Sigmoid colon (tissue), 7 donors: ENCODE results near the gene ARHGAP6. TPM values are rescaled to one million over a fixed set of nuclear protein-coding genes. Genes with fewer than 3 reads are reported as not detected.
A peak's percentile ranks its signal among the peaks of the same experiment; 100 is the strongest.
"Not testable (repeated sequence)": the region's sequence is repeated elsewhere in the genome, so short reads cannot be mapped to it uniquely, and the experiment has no call there.

Experiments used
- DNase-seq: peaks from one replicate; pipeline ENCODE4 v3.0.0-alpha.2; 2019
- H3K27ac ChIP-seq, 4 donors: fragments of 200-600 bp; sonication (generic); one replicate each; pipeline ENCODE4 v1.5.1; 2016 to 2019; ENCODE audit warnings: mild to moderate bottlenecking in 1 of 4
- H3K27me3 ChIP-seq, 3 donors: fragments of 200-600 bp; sonication (generic); one replicate each; pipeline ENCODE4 v1.5.1; 2019; ENCODE audit warnings: mild to moderate bottlenecking in 1 of 3
- H3K36me3 ChIP-seq, 4 donors: fragments of 200-600 bp; sonication (generic); one replicate each; pipeline ENCODE4 v1.5.1; 2016 to 2019
- H3K4me1 ChIP-seq, 4 donors: fragments of 200-600 bp; sonication (generic); one replicate each; pipeline ENCODE4 v1.5.1; 2017 to 2019
- H3K4me3 ChIP-seq, 4 donors: fragments of 200-600 bp; sonication (generic); one replicate each; pipeline ENCODE4 v1.5.1; 2017 to 2019; ENCODE audit warnings: mild to moderate bottlenecking in 2 of 4, moderate library complexity in 1 of 4
- H3K9me3 ChIP-seq, 4 donors: fragments of 200-600 bp in 3 of 4; sonication (generic) in 3 of 4; one replicate each; pipeline versions ENCODE4 v1.5.1 to v1.6.1; 2013 to 2019
- EP300 ChIP-seq, 4 donors: sonication (generic); formaldehyde crosslinking; IDR thresholded peaks; one replicate each; pipeline ENCODE4 v1.6.1; 2017; ENCODE audit warnings: antibody characterized with exemption in 4 of 4
- POLR2A ChIP-seq, 2 donors: fragments of 450-650 bp; IDR thresholded peaks; one replicate each; pipeline ENCODE4 v1.6.1; 2016; ENCODE audit warnings: antibody characterized with exemption in 2 of 2, mild to moderate bottlenecking in 2 of 2, moderate library complexity in 2 of 2
- POLR2AphosphoS5 ChIP-seq, 4 donors: sonication (generic); formaldehyde crosslinking; IDR thresholded peaks; one replicate each; pipeline ENCODE4 v1.6.1; 2017; ENCODE audit warnings: antibody characterized with exemption in 4 of 4
- WGBS, 2 donors: extraction: QIAGEN DNeasy Blood & Tissue Kit; methylation state at CpG; one replicate each; pipeline ENCODE4 v1.1.7; 2013; 5-methylcytosine and 5-hydroxymethylcytosine counted together
- intact Hi-C: fragments of 100-400 bp; cut with DNase I; formaldehyde crosslinking; loops from one replicate; pipeline ENCODE4 v1.15.1; 2023
- polyA plus RNA-seq, 3 donors: library from polyadenylated mRNA; stranded (reverse); fragments of 200-250 nt; gene quantifications; one replicate each; pipeline ENCODE4 v1.2.3, GENCODE V29; 2013
- total RNA-seq, 4 donors: library from RNA; depleted of rRNA; stranded (reverse); fragments of >200 nt; gene quantifications; one replicate each; pipeline ENCODE4 v1.1.0, GENCODE V29; 2016
- TF ChIP-seq, protein P1 (sequence below), 4 experiments: fragments of 450-650 bp in 3 of 4; fragments of 200-600 bp in 1 of 4; IDR thresholded peaks; one replicate each; pipeline ENCODE4 v1.5.1; 2016 to 2019; ENCODE audit warnings: antibody characterized with exemption in 4 of 4, mild to moderate bottlenecking in 3 of 4, moderate library complexity in 2 of 4
- donor health status: healthy with polysubstance abuse.
- donor health status: Bipolar disorder and iron deficiency.
- donor health status: healthy.

ARHGAP6 gene
- total and polyA plus RNA-seq, 7 donors = 1.4 to 47.6 (median 36.2) TPM

DNA sequence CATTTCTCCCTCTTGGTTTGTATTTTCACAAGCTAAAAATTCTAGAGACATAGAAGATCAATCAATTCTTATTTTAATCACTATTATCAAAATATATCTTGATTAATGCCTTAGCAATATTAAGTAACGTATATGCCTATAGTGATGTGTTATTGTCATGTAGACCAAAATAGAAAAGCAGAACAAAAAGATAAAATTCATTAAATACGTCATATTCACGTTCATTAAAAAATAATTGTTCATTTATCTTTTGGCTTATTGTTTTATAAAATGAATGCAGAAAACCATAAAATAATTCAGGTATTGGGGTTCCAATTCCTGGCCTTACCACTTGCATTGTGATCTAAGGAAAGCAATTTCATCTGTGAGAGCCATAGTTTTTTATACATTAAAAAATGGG, 300.3 kb downstream of the ARHGAP6 start:
- no peak overlapping the region for H3K27ac ChIP-seq
- WGBS, 2 donors = 93 to 98% methylated on average over 3 of the region's 3 CpGs
- no peaks in the 10 kb centered on the region for H3K9me3 ChIP-seq
- no peaks in the 10 kb centered on the region for H3K36me3 ChIP-seq
- no peaks in the 10 kb centered on the region for H3K4me1 ChIP-seq
- TF ChIP-seq POLR2A (IDR thresholded peaks at IDR 0.05) = no peak
- TF ChIP-seq POLR2AphosphoS5 (IDR thresholded peaks at IDR 0.05) = no peak
- TF ChIP-seq EP300 (IDR thresholded peaks at IDR 0.05) = no peak
- TF ChIP-seq, protein P1, sequence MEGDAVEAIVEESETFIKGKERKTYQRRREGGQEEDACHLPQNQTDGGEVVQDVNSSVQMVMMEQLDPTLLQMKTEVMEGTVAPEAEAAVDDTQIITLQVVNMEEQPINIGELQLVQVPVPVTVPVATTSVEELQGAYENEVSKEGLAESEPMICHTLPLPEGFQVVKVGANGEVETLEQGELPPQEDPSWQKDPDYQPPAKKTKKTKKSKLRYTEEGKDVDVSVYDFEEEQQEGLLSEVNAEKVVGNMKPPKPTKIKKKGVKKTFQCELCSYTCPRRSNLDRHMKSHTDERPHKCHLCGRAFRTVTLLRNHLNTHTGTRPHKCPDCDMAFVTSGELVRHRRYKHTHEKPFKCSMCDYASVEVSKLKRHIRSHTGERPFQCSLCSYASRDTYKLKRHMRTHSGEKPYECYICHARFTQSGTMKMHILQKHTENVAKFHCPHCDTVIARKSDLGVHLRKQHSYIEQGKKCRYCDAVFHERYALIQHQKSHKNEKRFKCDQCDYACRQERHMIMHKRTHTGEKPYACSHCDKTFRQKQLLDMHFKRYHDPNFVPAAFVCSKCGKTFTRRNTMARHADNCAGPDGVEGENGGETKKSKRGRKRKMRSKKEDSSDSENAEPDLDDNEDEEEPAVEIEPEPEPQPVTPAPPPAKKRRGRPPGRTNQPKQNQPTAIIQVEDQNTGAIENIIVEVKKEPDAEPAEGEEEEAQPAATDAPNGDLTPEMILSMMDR (IDR thresholded peaks at IDR 0.05) = no peak
- H3K27me3 ChIP-seq = no peaks in the 10 kb centered on the region
- no peak for DNase-seq
- intact Hi-C loops = no loop called here
- H3K4me3 ChIP-seq = no peak overlapping the region

DNA sequence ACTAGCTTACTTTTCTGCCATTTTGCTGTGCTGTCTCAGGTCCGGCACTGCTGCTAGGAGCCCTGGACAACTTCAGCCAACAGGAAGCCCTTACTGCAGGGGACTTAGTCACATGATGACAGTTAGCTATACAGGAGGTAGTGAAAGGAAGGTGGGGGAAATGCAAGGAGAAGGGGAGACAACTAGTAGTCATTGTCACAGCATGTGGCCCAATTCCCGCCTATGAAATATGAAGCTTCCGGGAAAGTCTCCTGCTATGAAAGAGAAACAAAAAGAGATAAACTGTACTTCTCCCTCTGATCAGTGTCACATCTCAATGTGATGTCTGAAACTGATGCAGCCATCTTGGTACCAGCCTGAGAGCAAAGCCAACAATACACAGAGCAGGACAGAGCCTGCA, 300.9 kb downstream of the ARHGAP6 start:
- no peak for DNase-seq
- Histone ChIP-seq H3K4me1 (no peaks in the 10 kb centered on the region), H3K9me3 (no peaks in the 10 kb centered on the region), H3K27me3 (no peaks in the 10 kb centered on the region), H3K36me3 (no peaks in the 10 kb centered on the region), H3K27ac (no peak overlapping the region), H3K4me3 (no peak overlapping the region)
- intact Hi-C loops = no loop called here
- TF ChIP-seq EP300 (IDR thresholded peaks at IDR 0.05) (no peak), POLR2A (IDR thresholded peaks at IDR 0.05) (no peak), POLR2AphosphoS5 (IDR thresholded peaks at IDR 0.05) (no peak)
- TF ChIP-seq, protein P1 (IDR thresholded peaks at IDR 0.05) = no peak
- WGBS, 2 donors = 93 to 95% methylated on average over 3 of the region's 3 CpGs

GRCh38 chrX:11363825-11364224, 301.9 kb downstream of the ARHGAP6 start:
- H3K9me3 ChIP-seq, H3K27ac ChIP-seq, H3K4me3 ChIP-seq, H3K36me3 ChIP-seq, H3K4me1 ChIP-seq, intact Hi-C loops, H3K27me3 ChIP-seq, DNase-seq: not testable (repeated sequence)
- 94 to 97% methylated on average over 1 of the region's 1 CpG for WGBS, 2 donors

- no peak overlapping the region for H3K4me3 ChIP-seq
- 61 to 75% methylated on average over 4 of the region's 4 CpGs for WGBS, 2 donors
- intact Hi-C loops = no loop called here
- peak in 1 of 4 donors; percentile 27 for TF ChIP-seq POLR2AphosphoS5 (IDR thresholded peaks at IDR 0.05)
- TF ChIP-seq, protein P1 (IDR thresholded peaks at IDR 0.05) = no peak
- no peaks in the 10 kb centered on the region for H3K36me3 ChIP-seq
- H3K9me3 ChIP-seq = no peaks in the 10 kb centered on the region
- H3K27ac ChIP-seq = peak overlapping the region in 1 of 4 donors; percentile 16
- no peaks in the 10 kb centered on the region for H3K4me1 ChIP-seq
- no peaks in the 10 kb centered on the region for H3K27me3 ChIP-seq
- DNase-seq = no peak
These were observed 302.6 kb downstream of the ARHGAP6 start for GRCh38 chrX:11363069-11363594.

DNA sequence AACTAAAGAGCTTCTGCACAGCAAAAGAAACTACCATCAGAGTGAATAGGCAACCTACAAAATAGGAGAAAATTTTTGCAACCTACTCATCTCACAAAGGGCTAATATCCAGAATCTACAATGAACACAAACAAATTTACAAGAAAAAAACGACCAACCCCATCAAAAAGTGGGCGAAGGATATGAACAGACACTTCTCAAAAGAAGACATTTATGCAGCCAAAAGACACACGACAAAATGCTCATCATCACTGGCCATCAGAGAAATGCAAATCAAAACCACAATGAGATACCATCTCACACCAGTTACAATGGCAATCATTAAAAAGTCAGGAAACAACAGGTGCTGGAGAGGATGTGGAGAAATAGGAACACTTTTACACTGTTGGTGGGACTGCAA, 304.1 kb downstream of the ARHGAP6 start:
- 88% methylated on average over 3 of the region's 3 CpGs for WGBS, 2 donors
- H3K36me3 ChIP-seq, H3K4me3 ChIP-seq, intact Hi-C loops, DNase-seq, H3K27me3 ChIP-seq, H3K4me1 ChIP-seq, H3K9me3 ChIP-seq, H3K27ac ChIP-seq: not testable (repeated sequence)

DNA sequence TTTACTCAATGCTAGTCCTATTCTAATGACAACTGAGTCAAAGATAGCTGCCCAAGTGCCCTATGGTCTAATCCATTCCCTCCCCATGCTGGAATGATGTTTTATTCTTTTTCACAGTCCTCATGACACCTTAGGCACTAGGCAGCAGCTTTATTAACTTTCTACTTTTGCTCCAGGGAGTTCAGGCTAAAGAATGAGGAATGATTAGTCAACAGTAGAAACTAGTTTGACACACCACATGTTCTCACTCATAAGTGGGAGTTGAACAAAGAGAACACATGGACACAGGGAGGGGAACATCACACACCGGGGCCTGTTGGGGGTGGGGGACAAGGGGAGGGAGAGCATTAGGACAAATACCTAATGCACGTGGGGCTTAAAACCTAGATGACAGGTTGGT, 309.8 kb downstream of the ARHGAP6 start:
- WGBS, 2 donors = 86 to 89% methylated on average over 2 of the region's 2 CpGs
- H3K4me3 ChIP-seq, H3K27ac ChIP-seq, H3K27me3 ChIP-seq, DNase-seq, H3K9me3 ChIP-seq, H3K36me3 ChIP-seq, intact Hi-C loops: not testable (repeated sequence)
- H3K4me1 ChIP-seq = peaks cover 0 to 23% (median 0%) of the 10 kb centered on the region in 4 donors
